ENCODE results near the gene SNAPC3.

DNA sequence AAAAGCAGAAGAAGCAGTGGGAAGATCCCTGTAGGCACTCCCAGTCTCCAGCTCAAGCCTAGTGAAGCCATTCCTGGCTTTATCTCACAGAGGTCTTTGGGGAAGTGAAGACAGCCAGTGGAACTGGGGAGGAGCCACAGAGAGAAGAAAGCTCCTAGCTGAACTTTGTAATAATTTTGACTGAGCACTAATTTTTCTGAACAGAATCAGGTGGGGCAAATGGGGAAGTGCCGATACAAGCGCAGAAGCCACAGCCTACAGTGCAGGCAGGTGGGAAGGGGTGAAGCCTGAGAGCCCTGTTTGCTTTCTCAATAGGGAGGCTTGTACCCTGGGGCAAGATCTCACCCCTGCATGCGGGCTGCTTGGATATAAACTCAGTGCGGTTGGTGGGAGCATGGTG is 48.4 kb upstream of the SNAPC3 start:
- TF ChIP-seq POLR2AphosphoS5 (IDR thresholded peaks at IDR 0.05) (no peak), POLR2A (IDR thresholded peaks at IDR 0.05) (no peak), EP300 (IDR thresholded peaks at IDR 0.05) (no peak)
- TF ChIP-seq, protein P1, sequence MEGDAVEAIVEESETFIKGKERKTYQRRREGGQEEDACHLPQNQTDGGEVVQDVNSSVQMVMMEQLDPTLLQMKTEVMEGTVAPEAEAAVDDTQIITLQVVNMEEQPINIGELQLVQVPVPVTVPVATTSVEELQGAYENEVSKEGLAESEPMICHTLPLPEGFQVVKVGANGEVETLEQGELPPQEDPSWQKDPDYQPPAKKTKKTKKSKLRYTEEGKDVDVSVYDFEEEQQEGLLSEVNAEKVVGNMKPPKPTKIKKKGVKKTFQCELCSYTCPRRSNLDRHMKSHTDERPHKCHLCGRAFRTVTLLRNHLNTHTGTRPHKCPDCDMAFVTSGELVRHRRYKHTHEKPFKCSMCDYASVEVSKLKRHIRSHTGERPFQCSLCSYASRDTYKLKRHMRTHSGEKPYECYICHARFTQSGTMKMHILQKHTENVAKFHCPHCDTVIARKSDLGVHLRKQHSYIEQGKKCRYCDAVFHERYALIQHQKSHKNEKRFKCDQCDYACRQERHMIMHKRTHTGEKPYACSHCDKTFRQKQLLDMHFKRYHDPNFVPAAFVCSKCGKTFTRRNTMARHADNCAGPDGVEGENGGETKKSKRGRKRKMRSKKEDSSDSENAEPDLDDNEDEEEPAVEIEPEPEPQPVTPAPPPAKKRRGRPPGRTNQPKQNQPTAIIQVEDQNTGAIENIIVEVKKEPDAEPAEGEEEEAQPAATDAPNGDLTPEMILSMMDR (IDR thresholded peaks at IDR 0.05) = no peak

Measured in suprapubic skin (tissue), 4 donors.